K562 (cell line): ENCODE data around the gene MZB1. TPM values are rescaled to one million over a fixed set of nuclear protein-coding genes. Genes with fewer than 3 reads are reported as not detected.

Source experiments
- BACH1 ChIP-seq: fragments of 200-800 bp; sonication (Bioruptor generic); IDR thresholded peaks from 2 replicates; pipeline ENCODE4 v1.6.1; 2016; ENCODE audit warnings: missing genetic modification characterization, missing compliant biosample characterization
- BRD9 ChIP-seq: fragments of 450-650 bp; IDR thresholded peaks from 2 replicates; pipeline ENCODE4 v1.6.1; 2018; ENCODE audit warnings: low read depth; ENCODE audit not compliant: partially characterized antibody
- FIP1L1 ChIP-seq: fragments of 200-400 bp; formaldehyde crosslinking; IDR thresholded peaks from 2 replicates; pipeline ENCODE4 v1.6.1; 2018; ENCODE audit warnings: mild to moderate bottlenecking, low read depth, low read length; ENCODE audit not compliant: poor library complexity, severe bottlenecking
- FOXM1 ChIP-seq, 2 experiments: fragments of 450-650 bp in 1 of 2; sonication (generic) in 1 of 2; formaldehyde crosslinking in 1 of 2; IDR thresholded peaks; 2 replicates each; pipeline versions ENCODE4 v1.6.1 to v1.9.0; 2017 to 2022; ENCODE audit warnings: low read depth in 2 of 2, mild to moderate bottlenecking in 2 of 2, missing genetic modification reagents in 1 of 2, moderate library complexity in 1 of 2
- HDAC2 ChIP-seq: fragments of 450-650 bp; IDR thresholded peaks from 2 replicates; pipeline ENCODE4 v1.6.1; 2016; ENCODE audit warnings: mild to moderate bottlenecking
- NFYB ChIP-seq: IDR thresholded peaks from 2 replicates; pipeline ENCODE4 v1.6.1; 2011; ENCODE audit warnings: mild to moderate bottlenecking, moderate library complexity; ENCODE audit not compliant: insufficient read length; ENCODE audit errors: extremely low read depth
- NRF1 ChIP-seq, 2 experiments: fragments of 450-650 bp; IDR thresholded peaks in 1 of 2; conservative IDR thresholded peaks in 1 of 2; 2 replicates each; pipeline ENCODE4 v1.6.1; 2014; ENCODE audit warnings: mild to moderate bottlenecking in 2 of 2
- POLR2AphosphoS5 ChIP-seq: IDR thresholded peaks from 2 replicates; pipeline ENCODE4 v1.6.1; 2011; ENCODE audit warnings: mild to moderate bottlenecking, low read depth, low read length, moderate library complexity; ENCODE audit not compliant: control insufficient read depth, insufficient read depth
- SAP30 ChIP-seq: fragments of 200-600 bp; sonication (generic); IDR thresholded peaks from 2 replicates; pipeline ENCODE4 v1.6.1; 2012; ENCODE audit warnings: borderline replicate concordance, low read depth, mild to moderate bottlenecking, moderate library complexity, low read length, control low read depth, inconsistent platforms; ENCODE audit not compliant: insufficient read depth, poor library complexity, severe bottlenecking
- SMAD2 ChIP-seq: fragments of 150-350 bp; IDR thresholded peaks from 2 replicates; pipeline ENCODE4 v1.6.1; 2014; ENCODE audit warnings: low read depth, mild to moderate bottlenecking, low read length
- STAT5B ChIP-seq: fragments of 250-450 bp; sonication (Bioruptor Pico); IDR thresholded peaks from 2 replicates; pipeline ENCODE4 v1.8.0; 2021; ENCODE audit warnings: mild to moderate bottlenecking, inconsistent platforms
- TBP ChIP-seq: optimal IDR thresholded peaks from 2 replicates; pipeline ENCODE3; 2011; ENCODE audit warnings: low read depth, low read length, improper control_type of control experiment
- XRCC3 ChIP-seq: fragments of 450-650 bp; IDR thresholded peaks from 2 replicates; pipeline ENCODE4 v1.6.1; 2017; ENCODE audit warnings: mild to moderate bottlenecking, moderate library complexity
- ZNF584 ChIP-seq: fragments of 200-800 bp; sonication (Bioruptor generic); IDR thresholded peaks from 2 replicates; pipeline ENCODE4 v1.6.1; 2016; ENCODE audit warnings: low read depth, mild to moderate bottlenecking, missing genetic modification characterization, missing compliant biosample characterization
- ZNF77 ChIP-seq: fragments of 250-450 bp; sonication (Bioruptor Pico); IDR thresholded peaks from 2 replicates; pipeline ENCODE4 v1.5.0; 2020
- ZNF778 ChIP-seq: fragments of 450-650 bp; formaldehyde crosslinking; IDR thresholded peaks from 2 replicates; pipeline ENCODE4 v1.4.0; 2020; ENCODE audit warnings: mild to moderate bottlenecking, moderate library complexity
- polyA plus RNA-seq, 8 experiments: library from polyadenylated mRNA; depleted of rRNA in 4 of 8; stranded (reverse) in 5 of 8; unstranded in 3 of 8; fragments of >200 nt; fragmentation: Nextera tagmentation in 2 of 8; fragmentation: Illumina TruSeq in 1 of 8; extraction: Ambion mirVana in 2 of 8; extraction: Trizol in 1 of 8; gene quantifications; 2 replicates each; pipeline versions ENCODE4 v1.2.1 to v1.2.3, GENCODE V29; 2011 to 2014; ENCODE audit warnings: inconsistent platforms in 1 of 8, missing spikeins in 1 of 8
- total RNA-seq, 7 experiments: library from RNA; depleted of rRNA in 6 of 7; stranded (reverse); fragments of >200 nt in 6 of 7; fragmentation: Illumina TruSeq in 2 of 7; extraction: Trizol in 2 of 7; gene quantifications; 2 replicates each; pipeline versions ENCODE4 v1.2.1 to v1.2.3, GENCODE V29; 2011 to 2021; ENCODE audit warnings: low replicate concordance in 1 of 7
- TF ChIP-seq, protein P1 (sequence below): fragments of 150-350 bp; conservative IDR thresholded peaks from 2 replicates; pipeline ENCODE4 v1.6.1; 2014; ENCODE audit warnings: low read length
- TF ChIP-seq, protein P2 (sequence below): fragments of 150-350 bp; IDR thresholded peaks from 2 replicates; pipeline ENCODE4 v1.6.1; 2014; ENCODE audit warnings: low read depth, mild to moderate bottlenecking, low read length, borderline replicate concordance
- TF ChIP-seq, protein P3 (sequence below): fragments of 450-650 bp; IDR thresholded peaks from 2 replicates; pipeline ENCODE4 v1.6.1; 2018; ENCODE audit warnings: mild to moderate bottlenecking, low read depth; ENCODE audit not compliant: partially characterized antibody

Gene MZB1
- total and polyA plus RNA-seq, 9 of the 15 experiments (the other 6 are each of a cell fraction or from before 2014, with no cell fraction given) = 0.13 to 0.31 TPM; not detected in 7

DNA sequence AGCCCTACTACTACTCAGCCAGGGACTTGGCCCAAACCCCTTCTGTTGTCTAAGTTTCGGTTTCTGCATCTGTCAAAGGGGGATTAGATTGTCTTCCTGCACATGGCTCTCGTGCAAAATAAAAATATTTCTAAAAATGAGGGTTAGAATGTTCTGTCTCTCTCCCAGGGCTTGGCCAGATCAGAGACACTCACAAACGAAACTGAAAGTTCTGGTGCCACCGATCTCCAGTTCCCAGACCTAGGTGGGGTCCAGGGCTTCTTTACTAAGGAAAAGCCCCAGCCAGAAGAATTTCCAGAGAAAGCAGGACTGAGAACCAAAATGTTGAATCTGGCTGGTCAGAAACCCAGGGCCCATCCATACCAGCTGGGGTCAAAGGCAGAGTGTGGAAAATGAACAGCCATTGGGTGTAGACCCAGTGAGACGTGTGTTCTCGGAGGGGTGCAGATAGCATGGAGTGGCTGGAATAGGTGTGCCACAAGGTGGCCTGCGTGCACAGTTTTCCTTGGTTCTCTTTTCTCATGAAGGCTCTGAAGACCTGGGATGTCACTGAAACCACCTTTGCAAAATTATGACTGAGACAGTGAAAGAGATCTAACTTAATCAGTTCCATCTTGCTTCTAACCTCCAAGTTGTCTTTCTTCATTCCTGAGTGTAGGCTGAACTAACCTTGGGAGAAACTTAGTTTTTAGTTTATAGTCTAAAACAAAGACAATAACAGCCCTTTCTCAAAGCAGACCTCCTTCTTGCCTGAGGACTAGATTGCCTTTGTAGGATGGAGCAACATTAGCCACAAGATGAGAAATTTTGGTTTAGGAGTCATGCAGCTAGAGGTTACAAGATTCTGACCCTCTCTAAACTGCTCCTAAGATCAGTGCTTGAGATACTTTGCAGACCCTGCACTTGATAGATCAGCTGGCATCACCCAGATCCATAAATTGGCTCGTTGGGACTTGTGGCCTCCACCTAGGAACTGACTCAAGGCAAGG is 4.4 kb downstream of the MZB1 start (continued):
- TF ChIP-seq SAP30 (no peak), TBP (no peak), STAT5B (CRISPR knock-in tag) (no peak), BRD9 (no peak), POLR2AphosphoS5 (no peak), HDAC2 (peak; percentile 52; the same call in 1 of the 2 replicates), NFYB (no peak), BACH1 (tag) (peak; percentile 44; the same call in 1 of the 2 replicates), XRCC3 (no peak), SMAD2 (no peak), FIP1L1 (no peak), NRF1 (conservative IDR thresholded peaks at IDR 0.05 in 1 of 2, IDR thresholded peaks at IDR 0.05 in 1 of 2) (no peak), ZNF584 (CRISPR knock-in tag) (no peak), FOXM1 (IDR thresholded peaks at IDR 0.05; ENCODE audit: low read depth) (no peak; the same call in 1 of the 2 replicates), FOXM1 (CRISPR knock-in tag; IDR thresholded peaks at IDR 0.05; ENCODE audit: low read depth) (no peak), ZNF77 (no peak), ZNF778 (CRISPR knock-in tag) (no peak)
- TF ChIP-seq, protein P1, sequence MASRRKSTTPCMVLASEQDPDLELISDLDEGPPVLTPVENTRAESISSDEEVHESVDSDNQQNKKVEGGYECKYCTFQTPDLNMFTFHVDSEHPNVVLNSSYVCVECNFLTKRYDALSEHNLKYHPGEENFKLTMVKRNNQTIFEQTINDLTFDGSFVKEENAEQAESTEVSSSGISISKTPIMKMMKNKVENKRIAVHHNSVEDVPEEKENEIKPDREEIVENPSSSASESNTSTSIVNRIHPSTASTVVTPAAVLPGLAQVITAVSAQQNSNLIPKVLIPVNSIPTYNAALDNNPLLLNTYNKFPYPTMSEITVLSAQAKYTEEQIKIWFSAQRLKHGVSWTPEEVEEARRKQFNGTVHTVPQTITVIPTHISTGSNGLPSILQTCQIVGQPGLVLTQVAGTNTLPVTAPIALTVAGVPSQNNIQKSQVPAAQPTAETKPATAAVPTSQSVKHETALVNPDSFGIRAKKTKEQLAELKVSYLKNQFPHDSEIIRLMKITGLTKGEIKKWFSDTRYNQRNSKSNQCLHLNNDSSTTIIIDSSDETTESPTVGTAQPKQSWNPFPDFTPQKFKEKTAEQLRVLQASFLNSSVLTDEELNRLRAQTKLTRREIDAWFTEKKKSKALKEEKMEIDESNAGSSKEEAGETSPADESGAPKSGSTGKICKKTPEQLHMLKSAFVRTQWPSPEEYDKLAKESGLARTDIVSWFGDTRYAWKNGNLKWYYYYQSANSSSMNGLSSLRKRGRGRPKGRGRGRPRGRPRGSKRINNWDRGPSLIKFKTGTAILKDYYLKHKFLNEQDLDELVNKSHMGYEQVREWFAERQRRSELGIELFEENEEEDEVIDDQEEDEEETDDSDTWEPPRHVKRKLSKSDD = no peak
- TF ChIP-seq, protein P2, sequence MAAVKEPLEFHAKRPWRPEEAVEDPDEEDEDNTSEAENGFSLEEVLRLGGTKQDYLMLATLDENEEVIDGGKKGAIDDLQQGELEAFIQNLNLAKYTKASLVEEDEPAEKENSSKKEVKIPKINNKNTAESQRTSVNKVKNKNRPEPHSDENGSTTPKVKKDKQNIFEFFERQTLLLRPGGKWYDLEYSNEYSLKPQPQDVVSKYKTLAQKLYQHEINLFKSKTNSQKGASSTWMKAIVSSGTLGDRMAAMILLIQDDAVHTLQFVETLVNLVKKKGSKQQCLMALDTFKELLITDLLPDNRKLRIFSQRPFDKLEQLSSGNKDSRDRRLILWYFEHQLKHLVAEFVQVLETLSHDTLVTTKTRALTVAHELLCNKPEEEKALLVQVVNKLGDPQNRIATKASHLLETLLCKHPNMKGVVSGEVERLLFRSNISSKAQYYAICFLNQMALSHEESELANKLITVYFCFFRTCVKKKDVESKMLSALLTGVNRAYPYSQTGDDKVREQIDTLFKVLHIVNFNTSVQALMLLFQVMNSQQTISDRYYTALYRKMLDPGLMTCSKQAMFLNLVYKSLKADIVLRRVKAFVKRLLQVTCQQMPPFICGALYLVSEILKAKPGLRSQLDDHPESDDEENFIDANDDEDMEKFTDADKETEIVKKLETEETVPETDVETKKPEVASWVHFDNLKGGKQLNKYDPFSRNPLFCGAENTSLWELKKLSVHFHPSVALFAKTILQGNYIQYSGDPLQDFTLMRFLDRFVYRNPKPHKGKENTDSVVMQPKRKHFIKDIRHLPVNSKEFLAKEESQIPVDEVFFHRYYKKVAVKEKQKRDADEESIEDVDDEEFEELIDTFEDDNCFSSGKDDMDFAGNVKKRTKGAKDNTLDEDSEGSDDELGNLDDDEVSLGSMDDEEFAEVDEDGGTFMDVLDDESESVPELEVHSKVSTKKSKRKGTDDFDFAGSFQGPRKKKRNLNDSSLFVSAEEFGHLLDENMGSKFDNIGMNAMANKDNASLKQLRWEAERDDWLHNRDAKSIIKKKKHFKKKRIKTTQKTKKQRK = no peak
- TF ChIP-seq, protein P3, sequence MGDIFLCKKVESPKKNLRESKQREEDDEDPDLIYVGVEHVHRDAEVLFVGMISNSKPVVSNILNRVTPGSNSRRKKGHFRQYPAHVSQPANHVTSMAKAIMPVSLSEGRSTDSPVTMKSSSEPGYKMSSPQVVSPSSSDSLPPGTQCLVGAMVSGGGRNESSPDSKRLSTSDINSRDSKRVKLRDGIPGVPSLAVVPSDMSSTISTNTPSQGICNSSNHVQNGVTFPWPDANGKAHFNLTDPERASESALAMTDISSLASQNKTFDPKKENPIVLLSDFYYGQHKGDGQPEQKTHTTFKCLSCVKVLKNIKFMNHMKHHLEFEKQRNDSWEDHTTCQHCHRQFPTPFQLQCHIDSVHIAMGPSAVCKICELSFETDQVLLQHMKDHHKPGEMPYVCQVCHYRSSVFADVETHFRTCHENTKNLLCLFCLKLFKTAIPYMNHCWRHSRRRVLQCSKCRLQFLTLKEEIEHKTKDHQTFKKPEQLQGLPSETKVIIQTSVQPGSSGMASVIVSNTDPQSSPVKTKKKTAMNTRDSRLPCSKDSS = no peak
